ENCODE data around the gene SNRPA. TPM values are rescaled to one million over a fixed set of nuclear protein-coding genes. Genes with fewer than 3 reads are reported as not detected.

The SNRPA gene
- total RNA-seq, 4 donors from 2014 or later, result 47.3 to 69.1 (median 57.6) TPM

DNA sequence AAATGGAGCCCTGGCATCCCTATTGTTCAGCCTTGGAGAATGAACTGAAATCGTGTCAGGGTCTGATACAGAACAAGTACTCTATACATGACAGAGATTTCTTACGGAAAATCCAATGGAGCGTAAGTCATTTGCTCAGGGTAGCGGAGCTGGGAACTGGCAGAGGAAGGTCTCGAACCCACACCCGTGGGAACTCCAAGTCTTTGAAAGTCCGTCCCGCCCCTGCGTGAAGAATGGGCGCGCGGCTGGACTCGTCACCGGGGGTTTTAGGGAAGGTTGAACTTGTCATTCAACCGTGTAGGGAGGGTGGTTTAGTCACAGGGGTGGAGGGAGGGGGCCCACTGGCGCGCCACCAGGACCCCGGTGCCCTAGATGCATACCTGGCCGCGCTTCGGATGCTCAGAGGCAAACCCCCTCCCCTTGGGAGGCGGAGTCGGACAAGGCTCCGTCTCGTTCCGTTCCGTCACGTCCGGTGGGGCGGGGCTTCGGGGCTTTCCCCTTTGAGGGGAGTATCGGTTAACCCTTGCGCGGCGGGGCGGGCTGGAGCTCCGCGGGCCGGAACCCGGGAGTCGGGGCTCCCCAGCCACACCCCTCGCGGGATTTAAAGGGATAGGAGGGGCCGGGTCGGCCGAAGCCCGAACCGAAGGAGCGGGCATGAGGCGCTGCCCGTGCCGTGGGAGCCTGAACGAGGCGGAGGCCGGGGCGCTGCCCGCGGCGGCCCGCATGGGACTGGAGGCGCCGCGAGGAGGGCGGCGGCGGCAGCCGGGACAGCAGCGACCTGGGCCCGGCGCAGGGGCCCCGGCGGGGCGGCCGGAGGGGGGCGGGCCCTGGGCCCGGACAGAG, 34.3 kb upstream of the SNRPA start, which contains the start of the genes COQ8B and ITPKC:
Gene COQ8B (minus strand): TSS at position 405 of the 843 bp plus-strand sequence. CDS start 2,254 bp downstream, outside the sequence.
Gene ITPKC (plus strand): TSS at position 631 of the 843 bp plus-strand sequence. CDS start 24 bp downstream, at position 655.
- TF ChIP-seq EP300 (IDR thresholded peaks at IDR 0.05), result no peak
- peak; percentile 97 to 99 for TF ChIP-seq POLR2AphosphoS5 (IDR thresholded peaks at IDR 0.05)
- peak; percentile 9 to 38 (median 33) for TF ChIP-seq CTCF (IDR thresholded peaks at IDR 0.05)
- peak; percentile 82 for TF ChIP-seq POLR2A (IDR thresholded peaks at IDR 0.05; ENCODE audit: low read depth)
- Histone ChIP-seq H3K27ac (replicated peaks in 1 of 4) (peak within 1 kb of the TSS; percentile 95 to 99 (median 98)), H3K27me3 (no peaks in the 10 kb centered on the region), H3K4me1 (peaks cover 30 to 82% (median 68%) of the 10 kb centered on the region in 4 donors), H3K36me3 (peaks cover 0 to 24% (median 17%) of the 10 kb centered on the region in 4 donors), H3K4me3 (peak within 1 kb of the TSS; percentile 73 to 92 (median 78)), H3K9me3 (no peaks in the 10 kb centered on the region)
- 0% methylated on average over 1 of the region's 76 CpGs for WGBS
- intact Hi-C loops (cut with DNase I), result no loop called here
- DNase-seq (ENCODE audit: extremely low spot score), result peak; percentile 100

GRCh38 chr19:40717325-40717879, 33.6 kb upstream of the SNRPA start:
- H3K9me3 ChIP-seq, result no peaks in the 10 kb centered on the region
- no CpG with 5 or more reads among the region's 20 CpGs for WGBS
- TF ChIP-seq CTCF (IDR thresholded peaks at IDR 0.05), result peak in 1 of 3 experiments; percentile 3
- TF ChIP-seq POLR2AphosphoS5 (IDR thresholded peaks at IDR 0.05), result no peak
- no peak for TF ChIP-seq EP300 (IDR thresholded peaks at IDR 0.05)
- TF ChIP-seq POLR2A (IDR thresholded peaks at IDR 0.05; ENCODE audit: low read depth), result no peak
- no peaks in the 10 kb centered on the region for H3K27me3 ChIP-seq
- intact Hi-C loops (cut with DNase I), result no loop called here
- H3K4me1 ChIP-seq, result peaks cover 37 to 88% (median 75%) of the 10 kb centered on the region in 4 donors
- DNase-seq (ENCODE audit: extremely low spot score), result no peak
- peak overlapping the region; percentile 95 to 99 (median 98) for H3K27ac ChIP-seq (replicated peaks in 1 of 4)
- H3K36me3 ChIP-seq, result peaks cover 0 to 19% (median 11%) of the 10 kb centered on the region in 4 donors
- peak overlapping the region; percentile 73 to 92 (median 78) for H3K4me3 ChIP-seq

DNA sequence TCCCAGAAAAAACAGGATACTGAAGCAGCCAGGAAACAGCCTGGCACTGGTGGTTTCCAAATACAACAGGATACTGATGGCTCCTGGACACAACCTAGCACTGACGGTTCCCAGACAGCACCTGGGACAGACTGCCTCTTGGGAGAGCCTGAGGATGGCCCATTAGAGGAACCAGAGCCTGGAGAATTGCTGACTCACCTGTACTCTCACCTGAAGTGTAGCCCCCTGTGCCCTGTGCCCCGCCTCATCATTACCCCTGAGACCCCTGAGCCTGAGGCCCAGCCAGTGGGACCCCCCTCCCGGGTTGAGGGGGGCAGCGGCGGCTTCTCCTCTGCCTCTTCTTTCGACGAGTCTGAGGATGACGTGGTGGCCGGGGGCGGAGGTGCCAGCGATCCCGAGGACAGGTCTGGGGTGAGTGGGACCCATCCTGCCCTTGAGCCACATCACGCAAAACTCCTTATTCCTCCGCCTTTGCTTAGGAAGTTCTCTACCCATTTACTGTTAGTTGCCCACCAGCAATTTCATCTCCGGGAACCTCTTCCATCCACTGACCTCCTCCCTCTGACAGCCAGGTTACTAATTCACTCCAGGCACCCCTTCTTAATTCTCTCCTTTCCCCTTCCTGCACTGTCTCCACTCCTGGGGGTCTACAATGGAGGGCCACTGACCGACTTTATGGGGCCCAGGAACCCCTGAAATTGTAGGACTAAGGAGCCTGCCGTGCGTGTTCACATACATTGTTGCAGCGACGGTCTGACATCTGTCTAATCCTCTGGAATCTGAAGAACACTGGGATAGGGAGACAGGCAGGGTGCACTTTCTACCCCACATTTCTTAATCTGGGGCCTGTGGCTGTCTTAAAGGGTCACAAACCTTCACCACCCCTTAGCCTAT, 32.9 kb upstream of the SNRPA start:
- intact Hi-C loops (cut with DNase I), result loop anchor here (2.0 kb wide), 1 partner anchor 31 kb away; no protein-coding TSS in a partner anchor
- Histone ChIP-seq H3K9me3 (no peaks in the 10 kb centered on the region), H3K27ac (replicated peaks in 1 of 4) (peak overlapping the region; percentile 95 to 99 (median 98)), H3K36me3 (peaks cover 0 to 19% (median 7%) of the 10 kb centered on the region in 4 donors), H3K4me3 (peak overlapping the region; percentile 73 to 92 (median 78)), H3K27me3 (no peaks in the 10 kb centered on the region), H3K4me1 (peaks cover 37 to 87% (median 82%) of the 10 kb centered on the region in 4 donors)
- DNase-seq (ENCODE audit: extremely low spot score), result no peak
- TF ChIP-seq POLR2AphosphoS5 (IDR thresholded peaks at IDR 0.05) (peak in 1 of 2 donors; percentile 38), POLR2A (IDR thresholded peaks at IDR 0.05; ENCODE audit: low read depth) (no peak)
- 31% methylated on average over 11 of the region's 20 CpGs for WGBS

- DNase-seq (ENCODE audit: extremely low spot score), result no peak
- peaks cover 36 to 89% (median 84%) of the 10 kb centered on the region in 4 donors for H3K4me1 ChIP-seq
- peak overlapping the region; percentile 95 to 99 (median 98) for H3K27ac ChIP-seq (replicated peaks in 1 of 4)
- WGBS, result 13% methylated on average over 14 of the region's 16 CpGs
- H3K27me3 ChIP-seq, result no peaks in the 10 kb centered on the region
- no peaks in the 10 kb centered on the region for H3K9me3 ChIP-seq
- peaks cover 0 to 21% (median 9%) of the 10 kb centered on the region in 4 donors for H3K36me3 ChIP-seq
- TF ChIP-seq POLR2AphosphoS5 (IDR thresholded peaks at IDR 0.05) (peak; percentile 56 to 73), CTCF (IDR thresholded peaks at IDR 0.05) (no peak), EP300 (IDR thresholded peaks at IDR 0.05) (no peak), POLR2A (IDR thresholded peaks at IDR 0.05; ENCODE audit: low read depth) (peak; percentile 35)
- peak overlapping the region; percentile 73 to 92 (median 78) for H3K4me3 ChIP-seq
- intact Hi-C loops (cut with DNase I), result loop anchor here (2.0 kb wide), 1 partner anchor 30 kb away; no protein-coding TSS in a partner anchor
Measured at GRCh38 chr19:40718774-40719391, 32.1 kb upstream of the SNRPA start.

All from esophagus muscularis mucosa (tissue), 4 donors.